Spleen (tissue), 7 donors: ENCODE measurements around the gene R3HDML.

Source experiments
- POLR2A ChIP-seq, 3 donors: fragments of 450-650 bp; IDR thresholded peaks; one replicate each; pipeline ENCODE4 v1.5.1; 2017; ENCODE audit warnings: antibody characterized with exemption in 3 of 3, mild to moderate bottlenecking in 1 of 3
- POLR2AphosphoS5 ChIP-seq, 3 donors: sonication (generic); formaldehyde crosslinking; IDR thresholded peaks; one replicate each; pipeline ENCODE4 v1.5.1; 2017; ENCODE audit warnings: antibody characterized with exemption in 3 of 3
- TF ChIP-seq, protein P1 (sequence below), 11 experiments: fragments of 200-600 bp in 7 of 11; fragments of 450-650 bp in 4 of 11; sonication (generic) in 4 of 11; IDR thresholded peaks in 8 of 11; conservative IDR thresholded peaks in 3 of 11; 1 replicate in 7 of 11; 2 replicates in 4 of 11; pipeline versions ENCODE4 v1.4.0 to v1.8.0; 2016 to 2021; ENCODE audit warnings: antibody characterized with exemption in 11 of 11, inconsistent platforms in 4 of 11, mild to moderate bottlenecking in 1 of 11
- donor health status: DM: no; HTN: no; CAD: no; lungs with moderate emphysema.
- donor health status: DM: no; HTN: no; CAD: no.
- donor health status: DM: no; HTN: no; CAD: no.

DNA sequence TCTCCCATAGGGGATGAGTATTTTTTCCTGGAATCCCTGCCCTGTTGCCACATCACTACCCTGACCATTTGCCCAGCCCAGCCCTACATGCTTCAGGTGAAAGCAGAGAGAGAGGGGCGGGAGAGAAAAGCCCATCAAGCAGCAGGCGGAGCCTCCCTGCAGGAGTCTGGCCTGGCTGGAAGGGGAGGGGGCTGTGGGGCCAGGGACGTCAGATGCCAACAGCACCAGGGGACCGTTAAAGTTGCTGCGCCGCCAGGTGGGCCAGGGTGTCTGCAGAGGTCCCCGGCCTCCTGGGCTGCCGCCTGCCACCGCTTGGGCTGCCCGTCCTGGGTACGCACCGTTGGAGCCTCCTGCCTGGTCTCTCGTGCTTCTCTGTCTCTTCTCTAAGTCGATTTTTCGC lies 757 bp upstream of the R3HDML start:
- TF ChIP-seq, protein P1, sequence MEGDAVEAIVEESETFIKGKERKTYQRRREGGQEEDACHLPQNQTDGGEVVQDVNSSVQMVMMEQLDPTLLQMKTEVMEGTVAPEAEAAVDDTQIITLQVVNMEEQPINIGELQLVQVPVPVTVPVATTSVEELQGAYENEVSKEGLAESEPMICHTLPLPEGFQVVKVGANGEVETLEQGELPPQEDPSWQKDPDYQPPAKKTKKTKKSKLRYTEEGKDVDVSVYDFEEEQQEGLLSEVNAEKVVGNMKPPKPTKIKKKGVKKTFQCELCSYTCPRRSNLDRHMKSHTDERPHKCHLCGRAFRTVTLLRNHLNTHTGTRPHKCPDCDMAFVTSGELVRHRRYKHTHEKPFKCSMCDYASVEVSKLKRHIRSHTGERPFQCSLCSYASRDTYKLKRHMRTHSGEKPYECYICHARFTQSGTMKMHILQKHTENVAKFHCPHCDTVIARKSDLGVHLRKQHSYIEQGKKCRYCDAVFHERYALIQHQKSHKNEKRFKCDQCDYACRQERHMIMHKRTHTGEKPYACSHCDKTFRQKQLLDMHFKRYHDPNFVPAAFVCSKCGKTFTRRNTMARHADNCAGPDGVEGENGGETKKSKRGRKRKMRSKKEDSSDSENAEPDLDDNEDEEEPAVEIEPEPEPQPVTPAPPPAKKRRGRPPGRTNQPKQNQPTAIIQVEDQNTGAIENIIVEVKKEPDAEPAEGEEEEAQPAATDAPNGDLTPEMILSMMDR (IDR thresholded peaks at IDR 0.05 in 8 of 11, conservative IDR thresholded peaks at IDR 0.05 in 3 of 11): no peak
- no peak for TF ChIP-seq POLR2AphosphoS5 (IDR thresholded peaks at IDR 0.05)
- TF ChIP-seq POLR2A (IDR thresholded peaks at IDR 0.05): no peak
